SKM-1 (cell line): ENCODE results near the gene SHROOM4.

ENCODE experiments used
- DNase-seq: peaks from one replicate; lab custom pipeline; 2025; ENCODE audit not compliant: unreplicated experiment; lab: John Stamatoyannopoulos, UW

The SHROOM4 gene

DNA sequence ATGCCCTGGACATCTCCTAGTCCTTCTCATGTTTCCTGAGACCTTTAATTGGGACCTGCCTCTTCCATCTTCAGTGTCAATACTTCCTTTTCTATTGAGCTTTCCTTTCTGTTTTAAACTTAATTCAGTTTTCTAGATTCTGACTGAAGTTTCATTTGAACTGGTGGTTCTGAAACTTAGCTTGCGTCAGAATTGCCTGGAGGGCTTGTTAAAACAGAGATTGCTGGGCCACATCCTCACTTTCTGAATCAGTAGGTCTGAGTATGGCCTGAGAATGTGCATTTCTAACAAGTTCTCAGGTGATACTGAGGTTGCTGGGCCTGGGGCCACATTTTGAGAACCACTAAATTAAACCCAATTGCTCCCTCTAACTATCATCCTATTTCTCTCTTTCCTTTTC is 191.2 kb downstream of the SHROOM4 start:
- DNase-seq: no peak

DNA sequence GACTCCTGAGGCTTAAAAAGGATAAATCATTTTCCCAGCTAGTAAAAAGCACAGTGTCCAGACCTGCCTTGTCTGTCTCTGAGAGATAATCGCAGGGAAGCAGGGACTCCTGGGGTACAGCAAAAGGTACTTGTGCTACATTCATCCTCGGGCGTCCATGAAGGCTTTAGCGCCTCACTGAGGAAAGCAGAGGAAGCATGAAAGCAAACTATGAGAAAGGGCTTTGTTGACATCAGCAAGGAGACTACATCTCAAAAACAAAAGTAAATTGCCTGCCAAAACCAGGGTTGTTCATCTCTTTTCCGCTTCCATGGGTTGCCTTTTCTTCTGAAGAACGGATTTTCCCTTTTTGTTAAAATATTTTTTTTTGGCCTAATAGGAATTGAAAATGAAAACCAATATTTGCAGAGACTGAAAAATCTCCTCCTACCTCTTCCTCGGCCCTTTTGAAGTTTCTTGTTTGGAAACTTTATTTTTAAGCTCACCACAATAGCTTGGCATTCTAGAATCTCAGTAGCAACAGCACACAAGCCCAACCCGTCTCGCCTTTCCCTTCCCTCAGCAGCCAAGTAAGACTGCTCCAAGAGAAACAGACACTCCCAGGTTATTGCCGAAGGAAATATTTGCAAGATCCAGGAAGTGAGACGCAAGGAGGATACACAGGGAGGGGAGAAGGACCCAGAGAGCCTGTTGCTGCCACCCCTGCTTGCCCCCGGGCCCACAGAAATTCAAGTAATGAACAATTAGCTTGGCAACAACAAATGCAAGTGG is 195.0 kb downstream of the SHROOM4 start:
- DNase-seq: no peak

DNA sequence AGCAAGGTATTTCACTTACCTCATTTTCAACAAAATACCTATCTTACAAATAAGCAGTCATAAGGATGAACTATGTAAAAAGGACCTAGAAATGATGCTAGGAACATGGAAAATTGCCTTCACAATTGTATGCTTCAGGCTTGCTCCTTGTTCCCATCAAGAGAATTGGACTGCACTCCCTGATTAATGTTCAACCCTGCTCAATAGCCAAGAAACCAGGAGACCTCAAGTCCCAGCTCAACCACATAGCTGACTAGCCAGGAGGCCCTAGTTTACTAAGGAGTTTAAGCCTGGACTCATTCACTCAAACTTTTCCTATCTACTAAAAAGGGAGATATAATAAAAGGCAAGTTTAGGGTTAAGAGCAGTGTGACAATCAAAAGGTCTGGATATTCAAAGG is 196.8 kb downstream of the SHROOM4 start:
- DNase-seq: no peak

DNA sequence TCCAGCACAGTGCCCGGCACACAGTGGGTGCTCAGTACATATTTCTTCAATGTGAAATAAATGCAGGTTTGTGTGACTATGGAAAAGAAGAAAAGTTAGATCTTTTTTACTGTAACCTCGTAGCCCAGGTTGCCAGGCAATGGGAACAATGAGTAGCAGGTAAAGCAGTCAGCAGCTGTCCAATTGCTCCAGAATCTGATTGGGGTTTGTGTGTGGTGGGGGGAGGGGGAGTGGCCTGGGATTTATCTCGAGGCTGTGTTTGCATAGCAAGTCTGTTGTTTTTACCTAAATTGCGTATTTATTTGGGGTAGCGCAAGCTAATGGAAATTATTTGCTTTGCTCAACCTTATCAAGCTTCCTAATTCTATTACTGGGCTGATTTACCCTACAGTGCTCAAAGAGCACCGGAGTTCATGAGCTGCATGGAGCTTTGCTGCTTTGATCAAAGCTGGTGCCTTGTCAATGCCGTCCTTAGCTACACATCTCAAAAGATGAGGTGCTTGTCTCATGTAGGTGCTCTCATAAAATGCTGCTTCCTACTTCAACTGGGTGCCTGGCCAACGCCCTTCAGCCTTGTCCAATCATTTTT is 198.3 kb downstream of the SHROOM4 start:
- DNase-seq: no peak

GRCh38 chrX:50614460-50614859 is 199.5 kb downstream of the SHROOM4 start:
- DNase-seq: no peak

DNA sequence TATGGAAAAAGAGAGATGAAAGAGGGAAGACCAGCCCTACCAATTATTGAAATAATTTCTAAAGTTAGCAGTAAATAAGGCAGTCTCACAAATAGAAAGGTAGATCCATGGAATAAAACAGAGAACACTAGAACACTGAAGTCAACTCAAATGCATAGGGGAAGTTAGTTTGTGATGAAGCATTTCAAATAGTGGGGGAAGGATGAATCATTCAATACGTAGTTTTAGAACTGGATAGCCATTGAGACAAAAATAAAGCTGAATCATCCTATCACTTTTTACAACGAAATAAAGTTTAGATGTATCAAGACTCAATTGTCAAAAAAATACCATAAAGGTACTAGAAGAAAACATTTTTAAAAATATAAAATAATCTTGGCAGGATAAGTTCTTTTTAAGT is 200.1 kb downstream of the SHROOM4 start:
- no peak for DNase-seq

DNA sequence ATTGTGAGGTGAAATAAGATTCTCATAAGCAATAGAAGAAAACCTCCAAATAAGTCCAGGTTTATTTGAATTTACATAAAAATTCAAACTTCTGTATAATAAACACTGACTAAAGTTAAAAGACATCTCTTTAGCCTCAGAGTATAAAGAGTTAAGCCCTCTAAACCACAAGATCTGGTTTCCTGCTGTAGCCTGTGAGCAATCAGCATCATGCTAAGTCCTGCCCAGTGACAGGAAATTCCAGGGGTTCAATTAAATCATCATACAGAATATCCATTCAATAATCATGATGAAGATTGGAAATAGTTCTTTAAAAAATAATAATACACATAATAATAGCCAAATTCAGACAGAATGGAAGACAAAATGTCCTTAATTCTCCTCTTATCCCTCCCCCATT is 204.2 kb downstream of the SHROOM4 start:
- no peak for DNase-seq

GRCh38 chrX:50606300-50606950 is 207.6 kb downstream of the SHROOM4 start:
- no peak for DNase-seq

DNA sequence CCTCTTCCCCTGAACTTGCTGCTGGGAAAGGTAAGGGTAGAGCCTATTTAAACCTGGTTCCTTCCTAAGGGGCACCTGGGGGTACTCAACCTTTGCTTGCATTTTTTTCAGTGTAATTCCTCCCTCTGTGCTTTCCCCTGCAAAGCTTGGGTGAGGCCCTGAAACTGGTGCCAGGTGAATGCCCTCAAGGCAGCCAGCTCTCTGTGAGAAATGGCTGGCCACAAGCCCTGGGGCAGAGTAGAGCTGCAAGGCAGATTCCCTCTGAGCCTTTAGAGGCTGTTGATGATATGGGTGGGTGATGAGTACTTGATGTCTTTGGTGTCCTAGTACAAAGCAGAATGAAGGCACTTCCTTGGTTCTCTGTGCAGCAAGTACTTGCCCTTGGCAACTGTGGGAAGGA is 217.9 kb downstream of the SHROOM4 start:
- DNase-seq: no peak

GRCh38 chrX:50594788-50595187 is 219.2 kb downstream of the SHROOM4 start:
- no peak for DNase-seq

GRCh38 chrX:50586980-50587379 is 227.0 kb downstream of the SHROOM4 start:
- no peak for DNase-seq

GRCh38 chrX:50586407-50586806 is 227.6 kb downstream of the SHROOM4 start:
- DNase-seq: no peak

DNA sequence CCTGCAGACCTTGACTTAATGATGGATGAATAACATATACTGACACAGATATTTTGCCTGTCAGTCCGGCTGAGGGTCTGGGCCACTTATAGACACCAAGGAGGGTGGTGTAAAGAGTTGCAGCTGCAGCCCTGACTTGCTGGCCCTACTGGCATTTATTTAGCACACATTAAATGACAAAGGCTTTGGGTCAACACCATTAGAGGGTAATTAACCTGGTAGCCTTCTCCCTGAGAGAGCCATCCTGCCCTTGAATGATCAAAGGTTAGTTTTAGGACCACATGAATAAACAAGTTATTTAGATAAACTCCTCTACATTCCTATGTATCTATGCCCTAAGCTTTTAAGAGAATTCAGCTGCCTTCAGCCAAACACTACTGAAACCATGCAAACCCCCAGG is 232.6 kb downstream of the SHROOM4 start:
- DNase-seq: no peak

DNA sequence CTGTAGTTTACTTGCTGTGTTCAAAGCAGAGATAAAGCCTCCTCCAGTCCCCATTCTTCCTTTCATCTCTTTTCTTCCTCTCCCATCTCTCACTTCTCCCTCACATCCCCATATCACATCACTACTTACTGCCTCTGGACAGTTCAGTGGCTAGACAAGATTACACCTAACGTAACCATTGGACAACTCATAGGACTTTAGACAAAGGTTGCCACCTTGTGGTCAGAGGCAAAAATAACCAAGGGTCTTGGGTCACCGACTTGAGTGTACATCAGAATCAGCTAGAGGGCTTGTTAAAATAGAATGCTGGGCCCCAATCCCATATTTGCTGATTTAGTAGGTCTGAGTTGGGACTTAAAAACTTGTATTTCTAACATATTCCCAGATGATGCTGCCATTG is 234.0 kb downstream of the SHROOM4 start:
- DNase-seq: no peak

GRCh38 chrX:50577326-50577725 is 236.7 kb downstream of the SHROOM4 start:
- no peak for DNase-seq

DNA sequence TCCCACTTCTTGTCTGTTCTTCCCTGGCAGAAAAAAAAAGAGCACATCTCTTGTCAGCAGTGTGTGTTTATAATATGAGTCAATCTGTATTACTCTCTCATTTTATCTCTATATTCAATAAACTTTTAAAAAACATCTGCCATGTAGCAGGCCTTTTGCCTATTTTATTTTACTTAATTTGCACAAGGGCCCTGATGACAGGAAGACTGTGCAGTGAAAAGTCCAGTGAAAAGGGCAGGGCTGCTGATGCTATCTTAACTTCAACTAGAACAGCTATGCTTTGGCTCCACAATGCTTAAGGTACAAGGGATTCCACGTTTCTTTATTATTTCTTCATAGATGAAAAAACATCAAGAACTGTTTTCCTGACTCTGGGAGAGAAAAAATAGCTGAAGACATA is 246.4 kb downstream of the SHROOM4 start:
- DNase-seq: no peak

- DNase-seq: no peak
Measured at GRCh38 chrX:50565718-50566117, 248.3 kb downstream of the SHROOM4 start.
